SK-MEL-5 (cell line): ENCODE measurements around the gene ARID1B. TPM values are rescaled to one million over a fixed set of nuclear protein-coding genes. Genes with fewer than 3 reads are reported as not detected.

Experiments used
- DNase-seq: peaks from one replicate; pipeline ENCODE4 v3.0.0-alpha.2; 2016; ENCODE audit warnings: low read depth, low spot score
- in situ Hi-C: cut with HindIII; loops from 2 replicates; pipeline ENCODE4 v1.10.0; 2016; ENCODE audit warnings: low sequenced_read_pairs, high pct_unique_total_duplicates, low pct_unique_long_range_greater_than_20kb
- total RNA-seq: library from RNA; depleted of rRNA; stranded (reverse); fragments of >200 nt; shearing (Covaris generic); gene quantifications from 2 replicates; pipeline ENCODE4 v1.2.3, GENCODE V29; 2014

Gene ARID1B
- total RNA-seq, 1 experiment from 2014 or later: 20.0 TPM

GRCh38 chr6:156808287-156808686 is 31.1 kb downstream of the ARID1B start:
- DNase-seq: peak; percentile 86
- in situ Hi-C loops: no loop called here

- in situ Hi-C loops: no loop called here
- peak; percentile 97 for DNase-seq
Observed at GRCh38 chr6:156809034-156809433, 31.9 kb downstream of the ARID1B start.

GRCh38 chr6:156809446-156810178 is 32.4 kb downstream of the ARID1B start:
- no peak for DNase-seq
- in situ Hi-C loops: no loop called here

- no peak for DNase-seq
- in situ Hi-C loops: no loop called here
Observed at GRCh38 chr6:156814036-156814581, 36.9 kb downstream of the ARID1B start.

GRCh38 chr6:156816505-156816904 is 39.3 kb downstream of the ARID1B start:
- no peak for DNase-seq
- in situ Hi-C loops: no loop called here

- no peak for DNase-seq
- in situ Hi-C loops: no loop called here
Observed at GRCh38 chr6:156820089-156820798, 43.1 kb downstream of the ARID1B start.

- in situ Hi-C loops: no loop called here
- DNase-seq: no peak
Observed at GRCh38 chr6:156821707-156822106, 44.5 kb downstream of the ARID1B start.

GRCh38 chr6:156822747-156823206 is 45.6 kb downstream of the ARID1B start:
- in situ Hi-C loops: no loop called here
- DNase-seq: no peak

GRCh38 chr6:156824142-156824541 is 47.0 kb downstream of the ARID1B start:
- DNase-seq: no peak
- in situ Hi-C loops: no loop called here

- in situ Hi-C loops: no loop called here
- no peak for DNase-seq
Observed at GRCh38 chr6:156825475-156825874, 48.3 kb downstream of the ARID1B start.

- in situ Hi-C loops: no loop called here
- no peak for DNase-seq
Observed at GRCh38 chr6:156826290-156826955, 49.2 kb downstream of the ARID1B start.

- DNase-seq: no peak
- in situ Hi-C loops: no loop called here
Observed at GRCh38 chr6:156827382-156827781, 50.2 kb downstream of the ARID1B start.

GRCh38 chr6:156828280-156828703 is 51.1 kb downstream of the ARID1B start:
- in situ Hi-C loops: no loop called here
- DNase-seq: no peak

GRCh38 chr6:156830126-156830525 is 52.9 kb downstream of the ARID1B start:
- in situ Hi-C loops: no loop called here
- DNase-seq: no peak

- DNase-seq: peak; percentile 22
- in situ Hi-C loops: no loop called here
Observed at GRCh38 chr6:156832231-156832647, 55.1 kb downstream of the ARID1B start.

GRCh38 chr6:156832669-156833068 is 55.5 kb downstream of the ARID1B start:
- no peak for DNase-seq
- in situ Hi-C loops: no loop called here

- DNase-seq: no peak
- in situ Hi-C loops: no loop called here
Observed at GRCh38 chr6:156833755-156834154, 56.6 kb downstream of the ARID1B start.

GRCh38 chr6:156839129-156839528 is 62.0 kb downstream of the ARID1B start:
- in situ Hi-C loops: no loop called here
- DNase-seq: no peak
